GM12872 (cell line): ENCODE results near the gene MEN1.

Experiments used
- CTCF ChIP-seq: IDR thresholded peaks from 3 replicates; pipeline ENCODE4 v1.5.1; 2011; ENCODE audit warnings: low read depth, mild to moderate bottlenecking, low read length, moderate library complexity; ENCODE audit not compliant: insufficient read depth

MEN1 gene

GRCh38 chr11:64758330-64759079, 51.8 kb downstream of the MEN1 start:
- no peak for TF ChIP-seq CTCF

DNA sequence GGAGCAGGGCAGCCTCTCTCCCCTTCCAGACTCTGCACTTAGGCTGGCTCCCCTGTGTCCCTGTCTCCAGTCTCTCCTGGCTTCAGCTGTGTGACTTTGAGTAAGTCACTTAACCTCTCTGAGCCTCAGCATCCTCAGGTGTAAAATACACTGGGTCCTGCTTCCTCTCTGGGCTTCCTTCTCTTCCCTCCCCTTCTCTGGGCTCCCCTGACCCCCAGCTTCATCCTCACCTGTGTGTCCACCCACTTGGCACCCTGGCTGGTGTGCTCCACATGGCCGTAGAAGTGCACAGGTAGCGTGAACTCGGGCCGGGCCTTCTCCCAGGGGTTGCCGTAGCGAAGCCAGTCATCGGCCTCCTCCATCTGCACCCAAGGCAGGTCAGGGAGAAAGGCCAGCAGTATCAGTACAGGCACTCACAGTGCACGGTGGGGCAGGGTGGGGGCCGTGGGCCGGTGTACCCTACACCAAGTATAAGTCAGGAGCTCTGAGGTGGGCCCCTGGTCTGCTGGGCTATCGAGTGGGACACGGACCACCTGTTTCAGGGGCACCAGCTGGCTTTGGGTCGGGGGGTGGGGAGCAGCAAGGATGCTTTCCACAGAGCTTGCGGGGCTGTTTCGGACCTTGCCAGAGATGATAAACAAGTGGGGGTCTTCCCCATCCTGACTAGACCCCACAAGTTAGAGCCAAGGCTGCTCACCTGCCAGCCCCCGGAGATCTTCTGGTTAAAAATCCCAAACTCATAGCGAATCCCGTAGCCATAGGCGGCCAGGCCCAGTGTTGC, 52.6 kb downstream of the MEN1 start:
- TF ChIP-seq CTCF = no peak

DNA sequence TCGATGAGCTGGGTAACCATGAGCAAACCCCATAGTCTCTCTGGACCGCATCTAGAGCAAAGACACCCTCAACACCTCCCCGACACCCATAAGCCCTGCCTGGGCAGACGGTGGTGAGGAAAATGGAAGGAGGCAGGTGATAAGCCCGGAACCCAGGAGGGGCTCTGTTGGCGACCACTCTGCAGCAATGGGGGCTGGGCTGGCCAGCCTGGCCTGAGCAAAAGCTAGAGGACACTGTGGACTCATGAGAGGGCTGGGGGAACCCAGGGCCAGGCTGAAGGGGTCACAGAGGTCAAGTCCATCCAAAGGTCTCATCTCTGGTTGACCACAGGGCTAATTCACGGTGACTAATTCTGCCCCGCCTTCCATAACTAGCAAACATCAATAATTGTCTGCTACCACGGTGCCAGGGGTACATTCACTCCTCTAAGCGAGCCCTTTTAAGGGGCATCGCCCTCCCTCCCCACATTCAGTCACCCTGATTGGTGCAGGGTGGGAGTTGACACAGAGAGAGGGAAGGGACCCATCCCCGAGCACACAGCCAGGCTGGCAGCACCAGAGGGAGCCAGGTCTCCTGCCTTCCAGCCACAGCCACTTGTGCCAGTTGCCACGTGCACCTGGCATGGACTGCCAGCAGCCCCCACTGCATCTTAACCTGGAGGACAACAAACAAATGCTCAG, 54.5 kb downstream of the MEN1 start:
- no peak for TF ChIP-seq CTCF

DNA sequence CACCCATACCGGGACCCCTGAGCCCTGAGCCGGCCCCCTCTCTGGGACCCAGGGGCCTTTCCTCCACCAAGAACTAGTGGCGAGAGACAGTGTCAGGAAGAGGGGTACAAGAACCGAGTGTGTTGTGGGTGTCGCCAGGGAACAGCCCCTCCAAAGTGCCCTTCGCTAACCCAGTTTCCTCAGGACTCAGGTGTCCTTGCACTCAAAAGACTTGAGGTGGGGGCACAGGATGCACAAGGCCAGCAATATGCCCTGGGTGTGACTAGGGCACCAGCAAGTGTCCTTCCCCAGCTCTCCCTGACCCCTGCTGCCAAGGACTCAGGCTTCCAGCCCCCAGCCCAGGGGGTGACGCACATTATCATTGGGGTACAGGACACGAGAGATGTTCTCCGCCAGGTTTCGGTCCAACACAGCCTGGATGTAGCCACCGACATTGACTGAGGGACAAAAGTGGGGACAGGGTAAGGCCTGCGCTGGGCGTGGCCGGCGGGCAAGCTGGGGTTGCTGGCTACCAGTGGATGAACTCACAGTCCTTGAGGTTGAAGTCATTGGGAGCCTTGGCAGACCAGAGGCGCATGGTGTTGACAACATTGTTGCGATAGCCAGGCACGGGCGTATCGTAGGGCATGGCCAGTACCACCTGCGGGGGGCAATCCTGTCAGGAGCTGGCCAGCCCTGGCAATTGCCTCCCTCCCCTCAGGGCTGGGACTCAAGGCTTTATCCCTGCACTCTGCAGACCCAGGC, 55.3 kb downstream of the MEN1 start:
- no peak for TF ChIP-seq CTCF

DNA sequence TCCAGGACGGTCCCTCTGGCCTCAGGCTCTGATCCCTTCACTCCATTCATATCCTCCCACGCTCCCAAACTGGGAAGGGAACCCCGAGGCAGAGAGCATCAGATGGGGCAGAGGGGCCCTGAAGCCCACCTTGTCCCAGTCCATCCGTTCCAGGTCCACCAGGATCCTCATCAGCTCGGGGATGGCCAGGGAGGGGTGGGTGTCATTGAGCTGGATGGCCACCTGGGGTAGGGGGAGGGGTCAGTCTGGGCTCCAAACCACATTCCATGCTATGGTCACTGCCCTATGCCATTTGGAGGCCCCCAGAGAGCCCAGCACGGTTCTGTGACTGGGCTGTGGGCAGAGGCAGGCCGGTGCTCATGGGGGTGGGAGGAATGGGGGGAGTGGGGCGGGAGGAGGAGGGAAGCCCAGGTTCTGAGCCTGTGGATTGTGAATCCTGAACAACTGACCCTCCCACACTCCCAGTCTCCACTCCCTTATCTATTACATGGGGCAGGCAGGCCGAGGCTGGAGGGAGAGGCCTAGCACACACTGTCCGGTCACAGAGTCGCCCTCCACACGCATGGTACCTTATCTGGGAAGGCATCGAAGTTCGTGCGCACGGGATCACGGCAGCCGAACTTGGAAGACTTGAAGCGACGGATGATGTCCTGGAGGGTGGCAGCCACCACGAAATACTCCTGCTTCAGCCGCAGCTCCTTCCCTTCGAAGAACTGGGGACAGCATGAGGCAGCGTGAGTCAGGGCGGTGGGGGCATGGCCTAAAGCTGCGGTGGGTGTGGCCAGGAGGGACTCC, 56.0 kb downstream of the MEN1 start:
- TF ChIP-seq CTCF = no peak
